ENCODE results near the gene RPS26.

DNA sequence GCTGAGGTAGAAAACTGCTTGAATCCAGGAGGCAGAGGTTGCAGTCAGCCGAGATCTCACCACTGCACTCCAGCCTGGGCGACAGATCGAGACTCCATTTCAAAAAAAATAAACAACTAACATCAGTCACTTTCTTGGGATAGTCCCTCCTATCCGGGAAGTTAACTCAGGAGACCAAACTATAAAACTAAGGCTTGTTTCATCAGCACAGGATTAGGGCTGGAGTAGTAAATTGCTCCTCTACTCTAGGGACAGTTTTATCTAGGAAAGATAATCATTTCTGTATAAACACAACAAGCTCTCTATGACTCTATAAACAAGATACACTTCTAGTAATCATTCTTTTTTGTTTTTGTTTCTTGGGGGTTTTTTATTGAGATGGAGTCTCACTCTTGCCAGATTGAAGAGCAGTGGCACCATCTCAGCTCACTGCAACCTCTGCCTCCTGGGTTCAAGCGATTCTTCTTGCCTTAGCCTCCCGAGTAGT lies 11.7 kb downstream of the RPS26 start:
- TF ChIP-seq EZH2 (IDR thresholded peaks at IDR 0.05; ENCODE audit: borderline replicate concordance, insufficient read depth, low read length, poor library complexity, severe bottlenecking) (no peak), RAD21 (conservative IDR thresholded peaks at IDR 0.05) (no peak), POLR2AphosphoS5 (IDR thresholded peaks at IDR 0.05) (no peak), EP300 (conservative IDR thresholded peaks at IDR 0.05; ENCODE audit: poor library complexity, severe bottlenecking) (no peak)
- TF ChIP-seq, protein P1, sequence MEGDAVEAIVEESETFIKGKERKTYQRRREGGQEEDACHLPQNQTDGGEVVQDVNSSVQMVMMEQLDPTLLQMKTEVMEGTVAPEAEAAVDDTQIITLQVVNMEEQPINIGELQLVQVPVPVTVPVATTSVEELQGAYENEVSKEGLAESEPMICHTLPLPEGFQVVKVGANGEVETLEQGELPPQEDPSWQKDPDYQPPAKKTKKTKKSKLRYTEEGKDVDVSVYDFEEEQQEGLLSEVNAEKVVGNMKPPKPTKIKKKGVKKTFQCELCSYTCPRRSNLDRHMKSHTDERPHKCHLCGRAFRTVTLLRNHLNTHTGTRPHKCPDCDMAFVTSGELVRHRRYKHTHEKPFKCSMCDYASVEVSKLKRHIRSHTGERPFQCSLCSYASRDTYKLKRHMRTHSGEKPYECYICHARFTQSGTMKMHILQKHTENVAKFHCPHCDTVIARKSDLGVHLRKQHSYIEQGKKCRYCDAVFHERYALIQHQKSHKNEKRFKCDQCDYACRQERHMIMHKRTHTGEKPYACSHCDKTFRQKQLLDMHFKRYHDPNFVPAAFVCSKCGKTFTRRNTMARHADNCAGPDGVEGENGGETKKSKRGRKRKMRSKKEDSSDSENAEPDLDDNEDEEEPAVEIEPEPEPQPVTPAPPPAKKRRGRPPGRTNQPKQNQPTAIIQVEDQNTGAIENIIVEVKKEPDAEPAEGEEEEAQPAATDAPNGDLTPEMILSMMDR (IDR thresholded peaks at IDR 0.05; ENCODE audit: poor library complexity, severe bottlenecking): no peak

Measured in neural cell (in vitro differentiated cells).